ENCODE measurements around the gene CFDP1.

Gene CFDP1

GRCh38 chr16:75323933-75324332, 109.4 kb downstream of the CFDP1 start:
- DNase-seq (ENCODE audit: low spot score) = no peak
- TF ChIP-seq CTCF (IDR thresholded peaks at IDR 0.05; ENCODE audit: extremely low read depth, missing control alignments) = no peak

GRCh38 chr16:75323198-75323597, 110.1 kb downstream of the CFDP1 start:
- no peak for TF ChIP-seq CTCF (IDR thresholded peaks at IDR 0.05; ENCODE audit: extremely low read depth, missing control alignments)

GRCh38 chr16:75322740-75323139, 110.6 kb downstream of the CFDP1 start:
- DNase-seq (ENCODE audit: low spot score) = no peak
- no peak for TF ChIP-seq CTCF (IDR thresholded peaks at IDR 0.05; ENCODE audit: extremely low read depth, missing control alignments)

More at GRCh38 chr16:75323198-75323597, 110.1 kb downstream of the CFDP1 start:
- no peak for DNase-seq (ENCODE audit: low spot score)

GRCh38 chr16:75320435-75320834, 112.9 kb downstream of the CFDP1 start:
- DNase-seq (ENCODE audit: low spot score) = peak; percentile 33
- TF ChIP-seq CTCF (IDR thresholded peaks at IDR 0.05; ENCODE audit: extremely low read depth, missing control alignments) = peak; percentile 6

GRCh38 chr16:75319513-75320411, 113.5 kb downstream of the CFDP1 start:
- peak; percentile 50 for DNase-seq (ENCODE audit: low spot score)
- TF ChIP-seq CTCF (IDR thresholded peaks at IDR 0.05; ENCODE audit: extremely low read depth, missing control alignments) = no peak

GRCh38 chr16:75318737-75319136, 114.6 kb downstream of the CFDP1 start:
- no peak for DNase-seq (ENCODE audit: low spot score)
- no peak for TF ChIP-seq CTCF (IDR thresholded peaks at IDR 0.05; ENCODE audit: extremely low read depth, missing control alignments)

- TF ChIP-seq CTCF (IDR thresholded peaks at IDR 0.05; ENCODE audit: extremely low read depth, missing control alignments) = no peak
- no peak for DNase-seq (ENCODE audit: low spot score)
Measured at GRCh38 chr16:75317532-75317931, 115.8 kb downstream of the CFDP1 start.
